Fibroblast of peridontal ligament (primary cell): ENCODE results near the gene COBL.

Experiments used
- DNase-seq: peaks from one replicate; pipeline ENCODE4 v3.0.0-alpha.2; 2010; ENCODE audit errors: extremely low read depth

Gene COBL

DNA sequence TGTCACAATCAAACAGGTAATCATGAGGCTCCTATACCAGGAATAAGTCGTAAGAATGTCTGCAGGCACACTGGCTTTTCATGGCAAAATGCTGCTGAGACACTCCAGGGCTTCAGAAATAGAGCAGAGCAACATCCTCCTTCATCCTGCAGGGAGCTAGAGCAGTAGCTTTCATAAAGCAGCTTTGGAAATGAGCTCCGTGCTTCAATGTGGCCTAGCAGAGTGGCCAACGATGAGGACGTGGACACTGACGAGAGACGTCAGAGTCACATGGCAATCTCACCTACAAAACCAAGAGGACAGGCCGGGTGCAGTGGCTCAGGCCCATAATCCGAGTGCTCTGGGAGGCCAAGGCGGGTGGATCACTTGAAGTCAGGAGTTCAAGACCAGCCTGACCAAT is 9.8 kb downstream of the COBL start:
- DNase-seq, result no peak

DNA sequence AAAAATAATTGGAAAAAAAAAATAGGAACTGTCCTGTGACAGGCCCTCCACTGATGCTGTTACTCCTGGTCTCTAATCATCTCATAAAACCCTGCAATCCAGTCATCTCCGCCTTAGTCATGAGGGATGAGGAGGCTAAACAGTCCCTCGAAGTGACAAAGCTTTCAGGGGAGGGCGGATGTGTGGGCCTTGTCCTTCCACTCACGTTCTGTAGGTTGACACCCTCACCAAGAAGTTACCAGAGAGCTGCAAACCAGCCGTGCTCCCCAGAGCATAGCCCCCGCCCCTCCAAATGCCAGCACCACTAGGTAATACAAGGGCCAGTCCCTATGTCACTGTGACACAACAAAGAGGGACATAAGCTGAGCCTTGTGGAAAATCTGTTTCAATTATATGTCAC is 11.9 kb downstream of the COBL start:
- DNase-seq, result no peak

DNA sequence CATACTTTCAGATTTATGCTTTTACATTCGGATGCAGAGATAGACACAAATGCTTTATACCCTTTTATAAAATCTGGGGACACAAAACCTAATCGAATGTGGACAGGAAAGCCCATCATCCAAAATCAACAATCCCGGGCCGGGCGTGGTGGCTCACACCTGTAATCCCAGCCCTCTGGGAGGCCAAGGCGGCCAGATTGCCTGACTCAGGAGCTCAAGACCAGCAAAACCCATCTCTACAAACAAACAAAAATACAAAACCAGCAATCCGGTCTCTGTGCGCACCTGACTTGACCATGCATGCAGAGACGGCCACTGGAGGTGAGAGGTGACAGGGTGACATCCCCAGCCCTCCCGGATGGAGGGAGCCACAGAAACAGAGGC is 13.5 kb downstream of the COBL start:
- DNase-seq, result no peak

DNA sequence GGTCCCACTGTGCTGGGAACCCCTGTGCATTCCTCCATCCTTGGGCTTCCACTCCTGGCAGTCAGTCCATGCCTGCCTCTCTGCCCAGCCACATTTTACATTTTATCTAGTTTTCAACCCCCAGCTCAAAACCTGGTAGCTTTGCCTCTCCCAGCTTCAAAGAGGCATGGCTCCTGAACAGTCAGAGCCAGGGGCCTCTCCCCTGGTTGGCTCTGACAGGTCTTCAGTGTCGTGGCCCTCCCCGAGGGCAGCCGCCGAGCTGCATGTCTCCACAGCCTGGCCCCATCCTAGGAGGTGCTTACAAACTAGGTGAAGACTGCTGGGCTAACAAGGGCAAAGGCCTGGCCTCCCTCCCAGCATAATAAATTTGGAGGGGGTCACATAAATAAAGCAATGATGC is 14.8 kb downstream of the COBL start:
- no peak for DNase-seq

GRCh38 chr7:51300762-51301674 is 15.6 kb downstream of the COBL start:
- no peak for DNase-seq

GRCh38 chr7:51299391-51300133 is 17.0 kb downstream of the COBL start:
- DNase-seq, result no peak

DNA sequence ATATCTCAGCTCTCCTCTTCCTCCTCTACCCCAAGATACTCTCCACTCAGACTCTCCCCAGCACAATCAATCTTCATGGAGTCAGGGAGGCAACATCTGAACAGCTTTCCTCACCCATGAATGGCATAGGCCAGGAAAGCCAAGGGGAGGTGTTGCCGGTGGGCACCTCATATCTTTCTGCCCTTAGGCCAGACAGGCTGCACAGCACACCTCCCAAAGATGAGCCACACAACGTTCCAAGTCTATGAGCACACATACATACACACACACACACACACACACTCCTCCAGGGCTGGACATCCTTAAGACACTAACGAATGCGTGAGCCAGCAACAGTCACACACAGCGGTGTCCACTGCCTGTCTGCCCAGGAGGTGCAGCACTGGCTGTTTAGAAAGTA is 17.7 kb downstream of the COBL start:
- no peak for DNase-seq

- DNase-seq, result no peak
Observed at GRCh38 chr7:51297986-51298385, 18.6 kb downstream of the COBL start.

GRCh38 chr7:51295440-51296245 is 21.0 kb downstream of the COBL start:
- no peak for DNase-seq

GRCh38 chr7:51292596-51292995 is 24.0 kb downstream of the COBL start:
- DNase-seq, result no peak

DNA sequence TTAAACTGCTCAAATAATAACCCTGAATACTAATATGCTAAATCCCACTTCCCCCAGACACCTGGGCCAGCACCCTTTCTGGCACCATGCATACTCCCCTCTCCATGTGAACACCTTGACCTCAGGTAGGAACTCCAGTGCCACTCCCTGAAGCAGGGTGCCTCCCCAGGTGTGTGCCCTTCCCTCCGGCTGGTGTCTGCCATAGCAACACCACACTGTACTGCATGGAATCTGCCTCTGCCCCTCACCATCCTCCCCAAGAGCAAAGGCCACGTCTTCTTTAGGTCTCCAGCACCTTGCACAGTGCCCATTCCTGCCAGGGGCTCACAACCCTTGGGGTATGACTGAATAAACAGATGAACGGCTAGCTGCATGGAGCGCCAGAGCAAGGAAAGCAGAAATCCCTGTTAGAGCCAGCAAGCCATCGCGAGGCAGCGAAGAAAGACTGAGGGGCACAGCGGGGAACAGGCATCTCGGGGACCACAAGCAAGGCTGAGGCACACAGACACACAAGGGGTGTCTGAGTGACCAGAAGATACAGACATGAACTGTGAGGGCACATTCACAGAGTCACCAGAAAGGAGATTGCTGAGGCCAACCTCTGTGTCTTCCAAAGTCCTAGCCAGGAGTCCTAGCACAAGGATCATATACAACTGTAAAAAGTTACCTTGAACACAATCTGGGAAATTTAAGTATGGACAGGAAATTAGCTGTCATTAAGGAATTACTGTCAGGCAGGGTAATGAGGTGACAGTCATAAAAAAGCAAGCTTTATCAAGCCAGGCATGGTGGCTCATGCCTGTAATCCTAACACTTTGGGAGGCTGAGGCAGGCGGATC is 25.7 kb downstream of the COBL start:
- DNase-seq, result no peak

DNA sequence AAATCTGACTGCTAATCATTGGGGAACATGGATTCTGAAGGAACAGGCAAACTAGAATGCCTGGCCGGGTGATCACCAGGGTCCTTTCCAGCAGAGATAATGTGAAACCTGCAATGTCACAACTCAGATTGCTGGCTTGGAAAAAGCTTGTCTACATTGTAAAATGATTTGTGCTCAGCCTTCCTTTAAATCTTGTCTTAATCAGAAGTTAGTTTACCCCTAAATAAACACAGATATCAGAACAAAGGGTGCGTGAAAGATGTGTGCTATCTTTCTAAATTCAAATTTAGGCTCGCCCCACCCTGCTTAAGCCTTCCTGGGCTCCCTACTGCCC is 26.3 kb downstream of the COBL start:
- no peak for DNase-seq

- DNase-seq, result no peak
Observed at GRCh38 chr7:51289623-51290303, 26.8 kb downstream of the COBL start.

DNA sequence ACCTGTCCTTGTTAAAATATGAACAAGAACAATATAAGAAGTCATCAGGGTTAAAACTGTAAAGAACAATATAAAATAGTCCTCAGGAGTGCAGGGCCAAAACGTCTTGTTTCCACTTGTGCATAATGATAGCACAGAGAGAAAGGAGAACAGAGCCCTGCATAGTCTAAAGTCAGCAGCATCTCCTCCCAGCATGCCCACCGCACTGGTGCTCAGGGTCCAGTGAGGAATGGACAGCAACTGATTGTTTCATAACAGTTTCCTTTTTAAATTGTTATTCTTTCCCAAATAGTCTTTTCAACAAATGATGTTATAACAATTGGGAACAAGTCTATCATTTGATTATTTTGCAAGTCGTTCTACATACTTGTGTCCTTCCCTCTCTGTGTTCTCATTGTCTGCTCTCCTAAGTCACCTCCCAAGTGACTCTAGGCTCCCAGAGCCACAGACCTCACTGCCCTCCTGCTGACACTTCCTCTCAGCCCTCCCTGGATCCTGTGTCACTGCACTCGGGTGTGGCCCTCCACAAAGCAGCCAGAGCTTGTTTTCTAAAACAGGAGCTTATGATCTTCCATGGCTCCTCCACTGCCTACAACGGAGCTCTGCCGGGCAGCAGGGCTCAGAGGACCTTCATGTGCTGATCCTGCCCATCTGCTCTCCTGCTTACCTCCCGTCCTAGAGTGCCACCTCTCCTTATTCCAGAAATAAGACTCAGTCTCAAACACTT is 27.6 kb downstream of the COBL start:
- DNase-seq, result no peak

GRCh38 chr7:51286401-51286800 is 30.2 kb downstream of the COBL start:
- no peak for DNase-seq

GRCh38 chr7:51280156-51280555 is 36.5 kb downstream of the COBL start:
- no peak for DNase-seq

GRCh38 chr7:51279391-51280023 is 37.1 kb downstream of the COBL start:
- no peak for DNase-seq

DNA sequence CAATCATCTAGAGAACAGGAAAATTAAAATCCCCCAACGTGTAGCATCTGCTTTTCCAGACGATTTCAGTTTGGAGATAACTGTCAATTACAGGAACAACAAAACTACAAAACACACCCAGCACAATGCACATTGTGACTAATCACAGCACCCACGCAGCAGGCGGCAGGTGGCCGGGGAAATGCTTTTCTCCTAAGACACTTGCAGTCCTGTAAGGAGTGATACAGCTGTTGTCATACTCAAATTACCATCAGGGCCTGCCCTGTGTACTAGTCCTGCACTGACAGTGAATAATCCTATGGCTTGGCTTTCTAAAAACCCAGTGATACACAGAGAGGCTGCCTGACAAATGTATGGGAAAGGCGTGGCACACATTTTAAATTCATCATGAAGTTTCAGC is 37.8 kb downstream of the COBL start:
- no peak for DNase-seq

GRCh38 chr7:51276967-51277366 is 39.6 kb downstream of the COBL start:
- DNase-seq, result no peak

- DNase-seq, result no peak
Observed at GRCh38 chr7:51276091-51276605, 40.5 kb downstream of the COBL start.
